Osteoblast (primary cell): ENCODE results near the gene RASL10B. TPM values are rescaled to one million over a fixed set of nuclear protein-coding genes. Genes with fewer than 3 reads are reported as not detected.

Experiments
- DNase-seq: peaks from one replicate; pipeline ENCODE4 v3.0.0; 2011; ENCODE audit warnings: low spot score, mixed read lengths; ENCODE audit not compliant: insufficient read length; ENCODE audit errors: missing footprints
- H2AFZ ChIP-seq: 2 replicates; pipeline ENCODE4 v1.6.0; 2011; ENCODE audit warnings: mild to moderate bottlenecking, low read length
- H3K27ac ChIP-seq: 2 replicates; pipeline ENCODE4 v1.5.1; 2011; ENCODE audit warnings: mild to moderate bottlenecking, low read depth, low read length, moderate library complexity
- H3K27me3 ChIP-seq: 2 replicates; pipeline ENCODE4 v1.6.0; 2012; ENCODE audit warnings: mild to moderate bottlenecking, control low read depth, inconsistent platforms, low read length, moderate library complexity; ENCODE audit not compliant: insufficient read depth
- H3K36me3 ChIP-seq: 2 replicates; pipeline ENCODE4 v1.5.1; 2011; ENCODE audit warnings: mild to moderate bottlenecking, low read length, control low read depth, moderate library complexity; ENCODE audit not compliant: insufficient read depth
- H3K4me1 ChIP-seq: 2 replicates; pipeline ENCODE4 v1.5.1; 2011; ENCODE audit warnings: mild to moderate bottlenecking, low read length, control low read depth, moderate library complexity; ENCODE audit not compliant: insufficient read depth
- H3K4me2 ChIP-seq: 2 replicates; pipeline ENCODE4 v1.6.0; 2011; ENCODE audit warnings: mild to moderate bottlenecking, low read length; ENCODE audit not compliant: insufficient read depth
- H3K4me3 ChIP-seq: fragments of 200-600 bp; sonication (generic); 3 replicates; pipeline ENCODE4 v1.5.1; 2012; ENCODE audit warnings: mild to moderate bottlenecking, low read length, inconsistent platforms; ENCODE audit not compliant: insufficient read depth
- H3K79me2 ChIP-seq: 2 replicates; pipeline ENCODE4 v1.6.0; 2012; ENCODE audit warnings: mild to moderate bottlenecking, low read length, control low read depth, inconsistent platforms; ENCODE audit not compliant: insufficient read depth
- H3K9me3 ChIP-seq: 2 replicates; pipeline ENCODE4 v1.5.1; 2011; ENCODE audit warnings: low read depth, low read length, control low read depth
- H4K20me1 ChIP-seq: 2 replicates; pipeline ENCODE4 v1.6.0; 2012; ENCODE audit warnings: mild to moderate bottlenecking, low read length, control low read depth; ENCODE audit not compliant: insufficient read depth
- CTCF ChIP-seq: IDR thresholded peaks from 2 replicates; pipeline ENCODE4 v1.5.1; 2011; ENCODE audit warnings: mild to moderate bottlenecking, low read depth, low read length, moderate library complexity; ENCODE audit errors: extremely low read depth
- total RNA-seq: library from RNA; depleted of rRNA; stranded (reverse); fragments of >200 nt; gene quantifications from 2 replicates; pipeline ENCODE4 v1.2.3, GENCODE V29; 2012

RASL10B gene
- total RNA-seq, 1 donor: 4.0 TPM

DNA sequence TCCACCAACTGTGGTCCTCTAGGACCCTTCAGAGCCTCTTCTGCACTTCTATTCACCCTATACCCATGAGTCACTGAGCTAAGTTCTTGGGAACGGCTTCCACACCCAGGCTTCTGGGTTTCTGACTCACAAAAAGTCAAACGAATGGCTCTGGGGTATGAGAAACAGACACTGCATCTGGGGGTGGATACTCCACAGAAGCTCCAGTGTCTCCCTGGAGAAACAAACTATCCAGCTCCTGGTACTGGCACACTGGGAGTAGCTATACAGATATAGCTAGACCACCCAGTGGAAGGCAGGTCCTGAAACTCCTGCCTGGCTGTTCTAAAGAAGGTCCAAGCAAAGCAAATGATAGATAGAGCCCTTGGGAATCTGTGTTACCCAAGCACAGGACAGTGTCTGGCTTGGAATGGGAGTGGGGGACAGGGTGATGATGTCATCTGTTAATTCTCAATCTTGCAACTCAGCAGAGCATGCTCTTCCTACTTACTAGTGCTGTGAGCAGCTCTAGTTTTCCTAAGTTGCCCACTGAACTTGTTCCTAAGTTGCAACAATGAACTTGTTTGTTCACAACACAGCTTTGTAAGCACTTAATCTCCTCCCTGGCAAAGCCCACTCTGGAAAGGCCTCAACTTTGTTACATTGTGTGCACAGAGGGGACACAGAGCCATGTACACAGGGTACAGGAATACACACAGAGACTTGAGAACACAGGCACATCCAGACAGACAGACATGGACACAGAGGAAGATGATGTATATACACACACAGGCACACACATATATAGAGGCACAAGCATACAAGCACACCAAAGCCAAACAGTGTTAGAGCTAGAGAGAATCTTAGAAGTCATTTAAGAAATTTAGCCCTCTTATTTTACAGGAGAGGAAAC is 57.3 kb downstream of the RASL10B start:
- Histone ChIP-seq H3K4me1 (peaks cover 45% of the 10 kb centered on the region), H3K4me2 (peak overlapping the region; percentile 68), H2AFZ (peak overlapping the region; percentile 75), H3K4me3 (peak overlapping the region; percentile 40), H3K9me3 (no peaks in the 10 kb centered on the region), H3K79me2 (no peaks in the 10 kb centered on the region), H4K20me1 (no peaks in the 10 kb centered on the region), H3K27me3 (peaks cover 24% of the 10 kb centered on the region), H3K36me3 (no peaks in the 10 kb centered on the region), H3K27ac (peak overlapping the region; percentile 89)
- peak; percentile 97 for DNase-seq
- TF ChIP-seq CTCF: no peak

GRCh38 chr17:35790841-35791240 is 59.4 kb downstream of the RASL10B start:
- Histone ChIP-seq H3K4me3 (no peak overlapping the region), H3K4me1 (peaks cover 33% of the 10 kb centered on the region), H3K36me3 (no peaks in the 10 kb centered on the region), H3K4me2 (no peak overlapping the region), H2AFZ (no peak overlapping the region), H4K20me1 (no peaks in the 10 kb centered on the region), H3K27me3 (peaks cover 43% of the 10 kb centered on the region), H3K9me3 (no peaks in the 10 kb centered on the region), H3K27ac (no peak overlapping the region), H3K79me2 (no peaks in the 10 kb centered on the region)
- no peak for TF ChIP-seq CTCF
- DNase-seq: no peak

DNA sequence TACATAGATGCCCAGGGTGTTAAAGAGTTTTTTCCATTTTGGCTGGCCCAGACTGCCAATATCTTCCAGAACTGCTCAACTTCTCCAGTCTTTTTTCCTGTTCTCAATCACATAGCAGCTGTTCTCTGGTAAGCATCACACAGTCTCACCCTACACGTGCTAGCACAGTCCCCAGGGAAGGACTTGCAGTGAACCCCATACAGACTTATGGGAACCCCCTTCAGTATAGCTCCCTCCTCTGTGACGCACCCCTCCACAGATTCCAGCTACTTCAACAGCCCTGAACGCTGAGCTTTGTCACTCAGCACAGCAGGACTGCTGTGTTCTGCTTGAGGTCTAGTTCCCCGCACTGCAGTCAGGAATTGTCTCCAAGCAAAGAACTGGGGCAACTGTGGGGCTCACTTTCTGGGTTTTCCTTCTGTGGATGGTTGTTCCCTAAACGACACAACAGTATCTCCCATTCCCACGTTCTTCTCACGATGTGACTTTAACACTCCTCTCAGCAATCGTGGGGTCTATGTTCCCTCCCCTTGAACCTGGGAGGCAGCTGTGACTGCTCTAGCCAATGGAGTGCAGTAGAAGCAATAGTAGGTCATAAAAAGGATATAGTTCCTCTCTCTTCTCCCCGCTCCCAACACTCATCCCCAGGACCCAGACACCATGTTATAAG is 60.4 kb downstream of the RASL10B start:
- Histone ChIP-seq H3K9me3 (no peaks in the 10 kb centered on the region), H4K20me1 (no peaks in the 10 kb centered on the region), H3K4me2 (no peak overlapping the region), H3K27ac (no peak overlapping the region), H3K79me2 (no peaks in the 10 kb centered on the region), H2AFZ (no peak overlapping the region), H3K4me1 (peaks cover 28% of the 10 kb centered on the region), H3K4me3 (no peak overlapping the region), H3K36me3 (no peaks in the 10 kb centered on the region), H3K27me3 (peaks cover 50% of the 10 kb centered on the region)
- no peak for DNase-seq
- no peak for TF ChIP-seq CTCF

Other genes with a start within 250 kb of the RASL10B start
- gene SLFN12L, start 194.0 kb upstream of the RASL10B start, total RNA-seq: 0.36 and 0.88 TPM in 2 replicates
- gene SLFN14, start 170.8 kb upstream of the RASL10B start, total RNA-seq: under 0.01 TPM in 2 replicates
- gene PEX12, start 153.1 kb upstream of the RASL10B start, total RNA-seq: 8.0 and 8.8 TPM in 2 replicates
- 84.0 and 93.1 TPM in 2 replicates for gene AP2B1, start 144.3 kb upstream of the RASL10B start, total RNA-seq
- gene GAS2L2, start 21.6 kb downstream of the RASL10B start, total RNA-seq: not detected in 2 replicates
- gene C17orf50, start 29.2 kb downstream of the RASL10B start, total RNA-seq: not detected in 2 replicates
- 1.2 and 1.8 TPM in 2 replicates for gene MMP28, start 64.0 kb downstream of the RASL10B start, total RNA-seq
- 53.3 and 55.0 TPM in 2 replicates for gene TAF15, start 77.8 kb downstream of the RASL10B start, total RNA-seq
- not detected in 2 replicates for gene HEATR9, start 137.3 kb downstream of the RASL10B start, total RNA-seq
- gene CCL5, start 148.7 kb downstream of the RASL10B start, total RNA-seq: under 0.01 and 0.36 TPM in 2 replicates
- 0.29 and 0.36 TPM in 2 replicates for gene RDM1, start 199.1 kb downstream of the RASL10B start, total RNA-seq
- gene LYZL6, start 212.1 kb downstream of the RASL10B start, total RNA-seq: not detected in 2 replicates
- gene CCL16, start 249.9 kb downstream of the RASL10B start, total RNA-seq: not detected in 2 replicates